ENCODE results near the gene TREML1. TPM values are rescaled to one million over a fixed set of nuclear protein-coding genes. Genes with fewer than 3 reads are reported as not detected.

TREML1 gene
- total RNA-seq, 1 experiment from 2014 or later: not detected

DNA sequence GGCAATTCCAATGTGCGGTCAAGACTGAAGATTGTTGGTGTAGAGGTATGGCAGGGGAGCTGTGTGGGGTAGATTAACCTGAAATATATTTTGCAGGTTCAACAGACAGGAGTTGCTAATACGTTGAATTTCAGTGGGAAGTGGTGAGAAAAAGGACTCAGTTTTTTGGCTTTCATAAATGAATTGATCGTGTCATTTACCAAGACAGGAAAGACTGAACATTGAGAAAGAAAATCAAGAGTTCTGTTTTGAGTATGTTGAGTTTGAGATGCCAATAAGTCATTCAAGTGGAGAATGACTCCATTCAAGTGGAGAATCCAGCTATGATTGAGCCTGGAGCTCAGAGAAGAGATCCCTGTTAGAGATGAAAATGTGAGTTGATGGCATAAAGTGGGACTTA, 50.3 kb downstream of the TREML1 start:
- Histone ChIP-seq H3K79me2 (ENCODE audit: low read depth) (no peaks in the 10 kb centered on the region), H3K36me3 (ENCODE audit: low read depth) (0 out of 2 replicates have a peak, but pooled peaks cover 2% of the 10 kb centered on the region), H3K4me2 (no peak overlapping the region), H2AFZ (no peak overlapping the region), H3K9me3 (ENCODE audit: insufficient read depth, low read depth) (no peaks in the 10 kb centered on the region), H3F3A (ENCODE audit: insufficient read depth, low read depth) (no peaks in the 10 kb centered on the region), H3K4me1 (replicated peaks; ENCODE audit: insufficient read depth) (no peaks in the 10 kb centered on the region), H3K27ac (no peak overlapping the region), H3K4me3 (no peak overlapping the region), H3K9me2 (ENCODE audit: insufficient read depth) (no peaks in the 10 kb centered on the region), H4K20me1 (ENCODE audit: insufficient read depth) (no peaks in the 10 kb centered on the region), H3K27me3 (ENCODE audit: insufficient read depth, low read depth) (no peaks in the 10 kb centered on the region)
- DNase-seq: no peak
- intact Hi-C loops (cut with micrococcal nuclease; ENCODE audit: unreplicated experiment): no loop called here
- TF ChIP-seq, protein P1, sequence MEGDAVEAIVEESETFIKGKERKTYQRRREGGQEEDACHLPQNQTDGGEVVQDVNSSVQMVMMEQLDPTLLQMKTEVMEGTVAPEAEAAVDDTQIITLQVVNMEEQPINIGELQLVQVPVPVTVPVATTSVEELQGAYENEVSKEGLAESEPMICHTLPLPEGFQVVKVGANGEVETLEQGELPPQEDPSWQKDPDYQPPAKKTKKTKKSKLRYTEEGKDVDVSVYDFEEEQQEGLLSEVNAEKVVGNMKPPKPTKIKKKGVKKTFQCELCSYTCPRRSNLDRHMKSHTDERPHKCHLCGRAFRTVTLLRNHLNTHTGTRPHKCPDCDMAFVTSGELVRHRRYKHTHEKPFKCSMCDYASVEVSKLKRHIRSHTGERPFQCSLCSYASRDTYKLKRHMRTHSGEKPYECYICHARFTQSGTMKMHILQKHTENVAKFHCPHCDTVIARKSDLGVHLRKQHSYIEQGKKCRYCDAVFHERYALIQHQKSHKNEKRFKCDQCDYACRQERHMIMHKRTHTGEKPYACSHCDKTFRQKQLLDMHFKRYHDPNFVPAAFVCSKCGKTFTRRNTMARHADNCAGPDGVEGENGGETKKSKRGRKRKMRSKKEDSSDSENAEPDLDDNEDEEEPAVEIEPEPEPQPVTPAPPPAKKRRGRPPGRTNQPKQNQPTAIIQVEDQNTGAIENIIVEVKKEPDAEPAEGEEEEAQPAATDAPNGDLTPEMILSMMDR (conservative IDR thresholded peaks at IDR 0.05): no peak
- TF ChIP-seq EZH2 (IDR thresholded peaks at IDR 0.05; ENCODE audit: low read depth): no peak
- ChIA-PET POLR2A (ENCODE audit: unreplicated experiment) (interaction anchor here (0.6 kb wide), 1 partner anchor 22 kb away, joined by 3 read pairs; no protein-coding TSS in a partner anchor), CTCF (no interaction called here)
- BruUV-seq (replicated peaks): no TSS peak

GRCh38 chr6:41100871-41101287, 53.3 kb downstream of the TREML1 start:
- Histone ChIP-seq H3K4me1 (replicated peaks; ENCODE audit: insufficient read depth) (no peaks in the 10 kb centered on the region), H3K36me3 (ENCODE audit: low read depth) (peaks cover 29% of the 10 kb centered on the region), H3K27me3 (ENCODE audit: insufficient read depth, low read depth) (no peaks in the 10 kb centered on the region), H4K20me1 (ENCODE audit: insufficient read depth) (peaks cover 9% of the 10 kb centered on the region), H2AFZ (no peak overlapping the region), H3K4me3 (no peak overlapping the region), H3K9me2 (ENCODE audit: insufficient read depth) (no peaks in the 10 kb centered on the region), H3K4me2 (no peak overlapping the region), H3K79me2 (ENCODE audit: low read depth) (no peaks in the 10 kb centered on the region), H3K9me3 (ENCODE audit: insufficient read depth, low read depth) (no peaks in the 10 kb centered on the region), H3K27ac (no peak overlapping the region), H3F3A (ENCODE audit: insufficient read depth, low read depth) (peaks cover 4% of the 10 kb centered on the region; the same call in 1 of the 2 replicates)
- intact Hi-C loops (cut with micrococcal nuclease; ENCODE audit: unreplicated experiment): no loop called here
- CTCF ChIA-PET: no interaction called here
- TF ChIP-seq, protein P1 (conservative IDR thresholded peaks at IDR 0.05): no peak
- no peak for TF ChIP-seq EZH2 (IDR thresholded peaks at IDR 0.05; ENCODE audit: low read depth)
- DNase-seq: no peak
- no TSS peak for BruUV-seq (replicated peaks)
- POLR2A ChIA-PET (ENCODE audit: unreplicated experiment): no interaction called here

Other genes starting within 250 kb of the TREML1 start
- 1.7 and 2.1 TPM in 2 replicates for gene UNC5CL, start 115.1 kb downstream of the TREML1 start, total RNA-seq (2021)
- not detected in 2 replicates for gene TSPO2, start 111.9 kb downstream of the TREML1 start, total RNA-seq (2021)
- gene APOBEC2, start 101.1 kb downstream of the TREML1 start, total RNA-seq (2021): not detected in 2 replicates
- 30.7 and 35.0 TPM in 2 replicates for gene OARD1, start 82.0 kb downstream of the TREML1 start, total RNA-seq (2021)
- 27.3 and 31.9 TPM in 2 replicates for gene NFYA, start 81.4 kb downstream of the TREML1 start, total RNA-seq (2021)
- not detected in 2 replicates for gene TREM2, start 8.8 kb upstream of the TREML1 start, total RNA-seq (2021)
- not detected in 2 replicates for gene TREML2, start 46.8 kb upstream of the TREML1 start, total RNA-seq (2021)
- not detected in 2 replicates for gene TREML4, start 74.0 kb upstream of the TREML1 start, total RNA-seq (2021)
- gene TREM1, start 132.3 kb upstream of the TREML1 start, total RNA-seq (2021): not detected in 2 replicates
- gene NCR2, start 181.3 kb upstream of the TREML1 start, total RNA-seq (2021): not detected in 2 replicates

Measured in PC-9 (cell line).